ENCODE results near the gene CADPS. TPM values are rescaled to one million over a fixed set of nuclear protein-coding genes. Genes with fewer than 3 reads are reported as not detected.

CADPS gene
- total and polyA plus RNA-seq, 2 experiments from 2014 or later: 49.2 to 63.8 TPM

DNA sequence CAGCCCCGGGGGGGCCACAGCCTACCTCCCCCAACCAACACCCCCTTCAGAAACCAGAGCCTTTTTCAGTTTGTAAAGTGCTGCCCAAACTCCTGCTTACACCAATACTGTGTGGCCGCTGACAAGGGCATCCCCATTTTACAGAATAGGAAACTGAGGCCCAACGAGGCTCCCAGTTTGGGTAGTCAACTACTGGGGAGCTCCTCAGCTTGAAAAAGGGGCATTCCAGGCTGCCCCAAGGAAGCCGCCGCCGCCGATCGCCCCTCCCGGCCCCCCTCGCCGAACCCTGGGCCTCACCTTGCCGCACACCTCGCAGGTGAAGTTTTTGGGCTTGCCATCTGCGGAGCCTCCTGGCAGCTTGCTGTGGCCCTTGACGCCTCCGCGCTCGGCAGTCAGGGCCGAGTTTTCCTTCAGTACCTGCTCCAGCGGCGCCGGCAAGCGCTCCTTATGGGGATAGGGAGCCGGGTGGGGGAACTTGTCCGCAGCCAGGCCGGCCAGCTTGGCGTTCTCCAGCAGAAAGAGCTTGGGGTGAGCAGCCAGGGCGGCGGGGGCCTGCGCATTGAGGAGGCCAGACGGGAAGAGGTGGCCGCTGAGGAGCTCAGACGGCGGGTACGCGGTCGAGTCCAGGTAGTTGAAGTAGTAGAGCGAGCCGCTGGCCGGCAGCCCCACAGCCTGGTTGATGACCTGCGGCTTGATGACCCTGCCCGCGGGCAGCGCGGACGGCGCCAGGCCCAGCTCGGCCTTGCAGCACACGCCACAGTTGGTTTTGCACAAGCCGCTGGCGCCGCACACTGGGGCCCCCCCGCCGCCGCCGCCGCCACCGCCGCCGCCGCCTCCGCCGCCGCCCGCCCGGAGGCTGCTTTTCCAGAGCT is 503.3 kb downstream of the CADPS start:
- Histone ChIP-seq H3K27ac (no peak overlapping the region), H3K27me3 (peaks cover 100% of the 10 kb centered on the region), H3K36me3 (no peaks in the 10 kb centered on the region), H3K9me3 (ENCODE audit: low read depth) (no peaks in the 10 kb centered on the region), H3K4me1 (ENCODE audit: low read depth) (no peaks in the 10 kb centered on the region), H3K4me3 (no peak overlapping the region)
- DNase-seq (ENCODE audit: low read depth in 1 of 2, low spot score in 1 of 2): peak in 1 of 2 donors; percentile 50
- no peak for TF ChIP-seq CTCF (IDR thresholded peaks at IDR 0.05; ENCODE audit: low read depth, low read length)

DNA sequence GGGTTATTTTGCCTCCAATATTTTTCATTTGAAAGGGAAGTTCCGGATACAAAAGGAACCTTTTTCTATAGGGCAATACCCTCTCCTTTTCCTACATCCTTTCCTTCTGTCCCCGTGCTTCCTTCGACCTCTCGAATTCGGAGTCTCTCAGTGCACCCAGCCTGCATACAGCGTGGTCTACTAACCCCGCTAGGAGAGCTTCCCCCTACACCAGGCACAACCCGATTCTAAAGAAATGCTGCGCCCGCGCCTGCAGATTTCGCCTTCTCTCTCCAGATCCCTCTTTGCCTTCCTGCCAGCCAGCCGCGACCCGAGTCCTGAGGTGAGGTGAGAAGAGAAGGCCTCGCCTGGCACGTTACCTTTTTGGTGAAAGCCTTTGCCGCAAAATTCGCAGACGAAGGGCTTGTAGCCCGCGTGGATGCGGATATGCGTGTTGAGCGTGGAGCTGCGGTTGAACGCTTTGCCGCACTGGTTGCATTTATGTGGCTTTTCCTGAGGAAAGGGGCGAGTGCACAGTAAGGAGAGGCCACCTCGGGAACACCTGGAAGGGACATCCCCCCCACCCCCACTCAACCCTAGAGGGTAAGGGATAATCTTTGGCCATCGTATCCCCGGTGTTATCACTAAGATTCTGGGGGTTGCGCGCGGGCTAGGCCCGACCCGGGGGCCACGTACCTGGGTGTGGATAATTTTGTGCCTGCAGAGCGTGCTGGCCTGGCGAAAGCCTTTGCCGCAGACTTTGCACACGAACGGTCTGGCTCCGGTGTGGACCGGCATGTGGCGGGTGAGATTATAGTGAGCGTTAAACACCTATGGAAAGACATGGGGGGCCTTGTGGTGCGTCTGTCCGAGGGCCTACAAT is 504.1 kb downstream of the CADPS start:
- Histone ChIP-seq H3K9me3 (ENCODE audit: low read depth) (no peaks in the 10 kb centered on the region), H3K36me3 (no peaks in the 10 kb centered on the region), H3K27me3 (peaks cover 100% of the 10 kb centered on the region), H3K4me3 (no peak overlapping the region), H3K27ac (no peak overlapping the region), H3K4me1 (ENCODE audit: low read depth) (no peaks in the 10 kb centered on the region)
- no peak for TF ChIP-seq CTCF (IDR thresholded peaks at IDR 0.05; ENCODE audit: low read depth, low read length)
- DNase-seq (ENCODE audit: low read depth in 1 of 2, low spot score in 1 of 2): peak in 1 of 2 donors; percentile 28

DNA sequence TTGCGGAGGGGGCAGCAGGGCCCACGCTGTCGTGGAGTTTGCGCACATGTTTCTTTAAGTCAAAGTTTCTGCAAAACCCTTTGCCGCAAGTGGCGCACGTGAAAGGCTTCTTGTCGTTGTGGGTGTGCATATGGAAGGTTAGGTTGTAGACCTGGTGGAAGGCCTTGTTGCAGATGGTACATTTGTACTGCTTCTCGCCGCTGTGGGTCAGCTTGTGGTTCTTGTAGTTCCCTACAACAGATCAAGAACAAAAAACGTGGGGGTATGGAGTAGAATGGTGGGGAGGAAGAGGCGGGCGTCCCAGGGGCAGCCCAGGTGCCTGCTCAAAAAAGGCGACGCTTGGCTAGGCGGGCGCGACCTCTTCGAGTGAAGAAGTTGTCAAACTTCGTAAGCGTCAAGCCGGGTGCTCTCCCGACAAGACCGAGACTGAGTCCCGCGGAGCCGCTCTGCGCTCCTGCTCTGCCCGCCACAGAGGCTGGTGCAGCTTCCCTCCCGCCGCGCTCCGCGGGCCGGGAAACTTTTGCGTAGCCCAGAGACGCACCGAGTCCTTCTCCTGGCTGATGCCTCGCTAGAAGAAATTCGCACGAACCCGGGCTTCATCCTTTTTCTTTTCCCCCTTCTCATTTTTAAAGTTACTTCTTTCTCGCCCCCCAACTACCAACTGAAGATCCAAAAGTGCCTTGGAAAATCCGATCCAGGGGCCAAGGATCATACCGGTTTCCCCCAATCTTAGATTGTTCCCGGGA is 504.9 kb downstream of the CADPS start:
- Histone ChIP-seq H3K27ac (no peak overlapping the region), H3K27me3 (peaks cover 100% of the 10 kb centered on the region), H3K36me3 (no peaks in the 10 kb centered on the region), H3K9me3 (ENCODE audit: low read depth) (no peaks in the 10 kb centered on the region), H3K4me1 (ENCODE audit: low read depth) (no peaks in the 10 kb centered on the region), H3K4me3 (no peak overlapping the region)
- DNase-seq (ENCODE audit: low read depth in 1 of 2, low spot score in 1 of 2): peak in 1 of 2 donors; percentile 64
- TF ChIP-seq CTCF (IDR thresholded peaks at IDR 0.05; ENCODE audit: low read depth, low read length): no peak

GRCh38 chr3:62369476-62369743 is 505.8 kb downstream of the CADPS start:
- Histone ChIP-seq H3K4me3 (peak overlapping the region; percentile 8), H3K27ac (no peak overlapping the region)

More at GRCh38 chr3:62369476-62369743, 505.8 kb downstream of the CADPS start:
- TF ChIP-seq CTCF (IDR thresholded peaks at IDR 0.05; ENCODE audit: low read depth, low read length): no peak
- Histone ChIP-seq H3K36me3 (no peaks in the 10 kb centered on the region), H3K27me3 (peaks cover 100% of the 10 kb centered on the region), H3K9me3 (ENCODE audit: low read depth) (no peaks in the 10 kb centered on the region), H3K4me1 (ENCODE audit: low read depth) (no peaks in the 10 kb centered on the region)
- DNase-seq (ENCODE audit: low read depth in 1 of 2, low spot score in 1 of 2): no peak
